HG03095 (cell line): ENCODE data around the gene NPNT.
A peak's percentile ranks its signal among the peaks of the same experiment; 100 is the strongest.
"Not testable (repeated sequence)": the region's sequence is repeated elsewhere in the genome, so short reads cannot be mapped to it uniquely, and the experiment has no call there.

Source experiments
- ATAC-seq: cut with Tn5 transposase; IDR thresholded peaks from one replicate; pipeline ENCODE4 v1.9.1; 2021; ENCODE audit warnings: moderate library complexity; ENCODE audit not compliant: unreplicated experiment

NPNT gene, protein sequence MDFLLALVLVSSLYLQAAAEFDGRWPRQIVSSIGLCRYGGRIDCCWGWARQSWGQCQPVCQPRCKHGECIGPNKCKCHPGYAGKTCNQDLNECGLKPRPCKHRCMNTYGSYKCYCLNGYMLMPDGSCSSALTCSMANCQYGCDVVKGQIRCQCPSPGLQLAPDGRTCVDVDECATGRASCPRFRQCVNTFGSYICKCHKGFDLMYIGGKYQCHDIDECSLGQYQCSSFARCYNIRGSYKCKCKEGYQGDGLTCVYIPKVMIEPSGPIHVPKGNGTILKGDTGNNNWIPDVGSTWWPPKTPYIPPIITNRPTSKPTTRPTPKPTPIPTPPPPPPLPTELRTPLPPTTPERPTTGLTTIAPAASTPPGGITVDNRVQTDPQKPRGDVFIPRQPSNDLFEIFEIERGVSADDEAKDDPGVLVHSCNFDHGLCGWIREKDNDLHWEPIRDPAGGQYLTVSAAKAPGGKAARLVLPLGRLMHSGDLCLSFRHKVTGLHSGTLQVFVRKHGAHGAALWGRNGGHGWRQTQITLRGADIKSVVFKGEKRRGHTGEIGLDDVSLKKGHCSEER

DNA sequence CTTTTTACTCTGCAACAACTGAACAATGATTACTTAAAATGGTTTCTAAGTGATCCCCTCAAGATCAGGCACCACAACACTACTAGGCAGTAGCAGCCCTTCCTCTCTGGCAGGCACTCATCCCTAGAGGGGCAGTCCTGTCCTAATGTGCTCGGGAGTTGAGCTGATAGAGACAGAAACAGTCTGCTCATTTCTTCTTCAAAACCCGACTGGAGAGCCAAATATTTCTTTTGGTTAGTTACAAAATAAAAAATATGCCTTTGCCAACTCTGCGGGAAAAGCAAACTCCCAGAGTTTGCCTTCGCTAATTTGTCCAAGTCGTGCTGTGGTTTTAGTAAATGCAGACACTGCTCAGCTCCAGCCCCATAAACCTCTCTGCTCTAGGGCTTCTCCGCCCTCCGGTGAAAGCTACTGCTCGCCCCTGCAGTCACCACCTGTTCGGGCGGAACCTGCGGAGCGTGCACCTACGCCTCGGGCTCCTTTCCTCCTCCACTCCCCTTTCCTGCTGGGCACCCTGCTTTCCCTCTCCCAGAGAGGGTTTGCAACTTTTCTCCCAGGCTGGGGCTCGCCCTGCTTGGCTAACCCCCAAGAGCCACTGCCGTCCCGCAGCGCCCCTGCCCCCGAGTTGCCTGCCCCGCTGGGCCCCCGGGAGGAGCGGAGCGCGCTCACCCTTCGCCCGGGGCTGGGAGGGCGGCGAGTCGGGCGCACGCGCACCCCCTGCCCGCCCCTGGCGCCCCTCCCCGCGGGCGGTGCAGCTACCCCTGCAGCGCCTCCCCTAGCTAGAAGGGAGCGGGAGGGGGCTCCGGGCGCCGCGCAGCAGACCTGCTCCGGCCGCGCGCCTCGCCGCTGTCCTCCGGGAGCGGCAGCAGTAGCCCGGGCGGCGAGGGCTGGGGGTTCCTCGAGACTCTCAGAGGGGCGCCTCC is at the start of gene NPNT:
Gene NPNT, plus strand, starts transcription at position 812 of the 923 bp plus-strand sequence. CDS start 182 bp downstream, outside the sequence.
- peak; percentile 38 for ATAC-seq

- no peak for ATAC-seq
These were observed 49.7 kb upstream of the NPNT start for GRCh38 chr4:105845559-105845958.

GRCh38 chr4:105848359-105848758 is 46.9 kb upstream of the NPNT start:
- not testable (repeated sequence) for ATAC-seq

- ATAC-seq, result no peak
These were observed 44.1 kb upstream of the NPNT start for GRCh38 chr4:105851196-105851595.

DNA sequence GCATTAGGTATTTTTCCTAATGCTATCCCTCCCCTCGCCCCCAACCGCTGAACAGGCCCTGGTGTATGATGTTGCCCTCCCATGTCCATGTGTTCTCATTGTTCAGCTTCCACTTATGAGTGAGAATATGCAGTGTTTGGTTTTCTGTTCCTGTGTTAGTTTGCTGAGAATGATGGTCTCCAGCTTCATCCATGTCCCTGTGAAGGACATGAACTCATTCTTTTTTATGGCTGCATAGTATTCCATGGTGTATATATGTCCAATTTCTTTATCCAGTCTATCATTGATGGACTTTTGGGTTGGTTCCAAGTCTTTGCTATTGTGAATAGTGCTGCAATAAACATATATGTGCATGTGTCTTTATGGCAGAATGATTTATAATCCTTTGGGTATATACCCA is 43.0 kb upstream of the NPNT start:
- ATAC-seq, result not testable (repeated sequence)

GRCh38 chr4:105858466-105859040 is 36.7 kb upstream of the NPNT start:
- ATAC-seq, result no peak

DNA sequence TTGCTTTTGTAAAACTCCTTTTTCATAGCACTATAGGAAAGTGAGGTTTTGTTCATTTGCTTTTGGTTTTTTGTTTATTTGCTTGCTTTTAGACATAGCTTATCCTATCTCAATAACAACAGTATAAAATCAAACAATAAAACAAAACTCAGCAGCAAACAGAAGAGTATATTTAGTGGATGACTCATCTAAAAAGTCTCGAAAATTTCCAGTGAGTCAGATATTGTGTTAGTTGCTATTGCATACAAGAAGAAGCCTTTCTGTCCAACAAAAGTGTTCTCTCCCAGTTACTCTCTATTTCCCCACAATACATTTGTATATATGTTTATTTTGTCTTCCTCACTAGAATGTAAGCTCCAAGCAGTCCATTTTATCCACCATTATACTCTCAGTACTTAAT is 36.0 kb upstream of the NPNT start:
- ATAC-seq, result no peak

DNA sequence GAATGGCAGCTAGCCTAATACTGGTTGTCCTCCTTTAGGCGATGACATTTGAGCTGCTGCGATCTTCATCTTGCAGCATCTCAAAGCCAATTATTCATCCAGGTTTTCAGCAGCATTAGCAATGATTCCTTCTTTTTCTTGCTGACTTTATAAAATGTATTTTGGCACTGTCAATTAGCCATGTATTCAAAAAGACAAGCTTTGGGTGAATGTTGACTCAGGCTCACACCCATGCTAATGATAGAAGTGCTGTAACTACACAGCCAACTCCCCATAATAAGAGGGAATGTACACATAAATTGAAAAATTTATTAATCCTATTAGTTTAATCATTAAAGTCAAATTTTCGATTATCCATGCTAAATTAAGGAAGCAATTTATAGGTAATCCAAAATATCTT is 24.3 kb upstream of the NPNT start:
- no peak for ATAC-seq

- no peak for ATAC-seq
These were observed 23.3 kb upstream of the NPNT start for GRCh38 chr4:105871997-105872396.

- ATAC-seq, result no peak
These were observed 20.0 kb upstream of the NPNT start for GRCh38 chr4:105875233-105875632.

- no peak for ATAC-seq
These were observed 16.6 kb upstream of the NPNT start for GRCh38 chr4:105878668-105879067.

- ATAC-seq, result no peak
These were observed 7.8 kb upstream of the NPNT start for GRCh38 chr4:105887508-105887907.

- peak; percentile 43 for ATAC-seq
These were observed 551 bp downstream of the NPNT start for GRCh38 chr4:105895583-105896460.

- no peak for ATAC-seq
These were observed 1.2 kb downstream of the NPNT start for GRCh38 chr4:105896461-105896942.

DNA sequence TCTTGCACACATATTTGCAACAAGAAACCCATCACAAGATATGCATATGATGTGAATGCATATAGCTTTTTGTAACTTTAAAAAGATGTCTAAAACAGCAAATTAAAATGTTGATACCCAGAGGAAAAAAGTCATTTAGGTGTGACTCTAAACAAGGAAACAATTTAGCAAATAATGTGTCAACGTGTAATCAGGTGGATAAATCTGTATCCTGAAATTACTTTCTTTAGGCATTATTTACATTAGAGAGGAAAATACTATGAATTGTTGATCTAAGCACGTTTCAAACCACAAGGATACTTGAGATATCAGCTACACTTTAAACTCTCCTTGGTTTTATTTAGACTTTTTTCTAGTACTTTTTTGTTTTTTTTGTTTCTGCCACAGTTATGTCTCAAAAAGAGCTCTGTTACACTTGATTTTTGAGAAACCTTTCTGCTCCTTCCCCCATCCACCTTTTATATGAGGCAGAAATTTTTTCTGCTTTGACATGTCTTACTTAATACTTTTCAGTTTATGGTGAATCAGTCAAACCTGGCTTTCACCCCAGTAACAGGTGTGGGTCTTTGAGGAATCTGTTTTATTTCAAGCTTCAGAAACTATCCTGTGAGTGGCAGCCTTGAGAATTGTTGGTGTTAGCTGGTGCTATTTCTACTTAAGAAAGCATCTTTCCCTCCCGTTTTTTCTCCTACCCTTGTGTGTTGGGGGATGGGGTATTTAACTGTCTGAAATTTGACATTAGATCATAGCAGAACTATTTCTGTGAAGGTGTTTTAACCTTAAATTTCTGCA is 1.9 kb downstream of the NPNT start:
- no peak for ATAC-seq

DNA sequence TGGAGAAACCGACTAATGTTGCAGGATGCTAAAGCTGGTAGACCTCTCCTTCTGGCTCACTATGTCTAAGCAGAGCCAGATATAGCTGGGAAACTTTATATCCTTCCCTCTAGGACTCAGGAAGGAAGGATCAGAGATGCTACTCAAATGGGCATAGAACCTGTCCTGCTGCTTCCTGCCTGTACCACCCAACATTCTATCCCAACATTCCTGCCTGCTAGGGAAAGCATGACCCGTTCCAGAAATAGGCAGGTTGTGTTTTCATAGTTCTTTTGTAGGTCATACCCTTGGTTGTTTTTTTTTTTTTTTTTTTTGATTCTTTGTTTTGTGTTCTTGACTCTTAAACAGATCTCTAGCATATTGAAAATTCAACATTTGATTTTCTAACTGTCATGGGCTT is 5.3 kb downstream of the NPNT start:
- no peak for ATAC-seq

- no peak for ATAC-seq
These were observed 7.4 kb downstream of the NPNT start for GRCh38 chr4:105902550-105903262.

GRCh38 chr4:105909787-105910281 is 14.6 kb downstream of the NPNT start:
- ATAC-seq, result no peak
